ENCODE measurements around the gene TMBIM1. TPM values are rescaled to one million over a fixed set of nuclear protein-coding genes. Genes with fewer than 3 reads are reported as not detected.

The TMBIM1 gene
- total RNA-seq, 1 donor from 2014 or later, result 111 TPM

GRCh38 chr2:218259099-218259961, 33.0 kb downstream of the TMBIM1 start:
- DNase-seq, result peak; percentile 79
- intact Hi-C loops (cut with micrococcal nuclease), result no loop called here
- H3K27me3 ChIP-seq (ENCODE audit: low read depth), result no peaks in the 10 kb centered on the region
- TF ChIP-seq CTCF (IDR thresholded peaks at IDR 0.05; ENCODE audit: borderline replicate concordance), result no peak
- H3K9me3 ChIP-seq (replicated peaks), result no peaks in the 10 kb centered on the region
- peak overlapping the region; percentile 88 for H3K27ac ChIP-seq (replicated peaks)
- H3K36me3 ChIP-seq, result peaks cover 31% of the 10 kb centered on the region
- H3K4me3 ChIP-seq, result peak overlapping the region; percentile 47
- H3K4me1 ChIP-seq, result peaks cover 75% of the 10 kb centered on the region

- intact Hi-C loops (cut with micrococcal nuclease), result no loop called here
- H3K27ac ChIP-seq (replicated peaks), result peak overlapping the region; percentile 88
- H3K4me3 ChIP-seq, result no peak overlapping the region
- H3K27me3 ChIP-seq (ENCODE audit: low read depth), result no peaks in the 10 kb centered on the region
- no peaks in the 10 kb centered on the region for H3K9me3 ChIP-seq (replicated peaks)
- peaks cover 34% of the 10 kb centered on the region for H3K36me3 ChIP-seq
- peaks cover 60% of the 10 kb centered on the region for H3K4me1 ChIP-seq
- TF ChIP-seq CTCF (IDR thresholded peaks at IDR 0.05; ENCODE audit: borderline replicate concordance), result peak; percentile 54
- no peak for DNase-seq
Observed at GRCh38 chr2:218257390-218257981, 34.8 kb downstream of the TMBIM1 start.

- no peak overlapping the region for H3K4me3 ChIP-seq
- peak overlapping the region; percentile 88 for H3K27ac ChIP-seq (replicated peaks)
- intact Hi-C loops (cut with micrococcal nuclease), result no loop called here
- peaks cover 59% of the 10 kb centered on the region for H3K4me1 ChIP-seq
- DNase-seq, result no peak
- no peak for TF ChIP-seq CTCF (IDR thresholded peaks at IDR 0.05; ENCODE audit: borderline replicate concordance)
- H3K27me3 ChIP-seq (ENCODE audit: low read depth), result no peaks in the 10 kb centered on the region
- H3K36me3 ChIP-seq, result peaks cover 41% of the 10 kb centered on the region
- no peaks in the 10 kb centered on the region for H3K9me3 ChIP-seq (replicated peaks)
Observed at GRCh38 chr2:218256612-218257350, 35.5 kb downstream of the TMBIM1 start.

- H3K9me3 ChIP-seq (replicated peaks), result no peaks in the 10 kb centered on the region
- intact Hi-C loops (cut with micrococcal nuclease), result no loop called here
- H3K4me1 ChIP-seq, result peaks cover 46% of the 10 kb centered on the region
- H3K27me3 ChIP-seq (ENCODE audit: low read depth), result no peaks in the 10 kb centered on the region
- TF ChIP-seq CTCF (IDR thresholded peaks at IDR 0.05; ENCODE audit: borderline replicate concordance), result no peak
- H3K4me3 ChIP-seq, result no peak overlapping the region
- H3K36me3 ChIP-seq, result peaks cover 54% of the 10 kb centered on the region
- DNase-seq, result no peak
- no peak overlapping the region for H3K27ac ChIP-seq (replicated peaks)
Observed at GRCh38 chr2:218255446-218255845, 36.9 kb downstream of the TMBIM1 start.

DNA sequence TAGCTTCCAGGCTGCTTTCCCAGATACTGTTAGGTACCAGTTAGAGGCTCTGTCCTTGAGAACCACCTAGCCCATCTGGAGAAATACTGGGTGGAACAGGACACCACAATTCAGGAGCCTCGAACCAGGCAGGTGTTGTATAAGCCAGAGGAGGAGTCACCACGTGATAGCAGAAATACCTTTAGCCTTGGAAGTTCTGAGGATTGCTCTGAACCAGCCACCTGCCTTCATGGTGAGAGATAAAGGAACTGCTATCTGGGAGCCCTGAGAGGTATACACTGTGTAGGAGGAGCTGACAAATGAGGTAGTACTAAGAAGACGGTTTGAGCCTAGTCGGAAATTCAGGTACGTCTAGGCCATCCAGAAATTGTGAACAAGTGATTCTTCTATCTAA, 39.1 kb downstream of the TMBIM1 start:
- no peak overlapping the region for H3K4me3 ChIP-seq
- peak overlapping the region; percentile 56 for H3K27ac ChIP-seq (replicated peaks)
- peaks cover 24% of the 10 kb centered on the region for H3K4me1 ChIP-seq
- no peaks in the 10 kb centered on the region for H3K27me3 ChIP-seq (ENCODE audit: low read depth)
- peaks cover 76% of the 10 kb centered on the region for H3K36me3 ChIP-seq
- TF ChIP-seq CTCF (IDR thresholded peaks at IDR 0.05; ENCODE audit: borderline replicate concordance), result no peak
- intact Hi-C loops (cut with micrococcal nuclease), result no loop called here
- DNase-seq, result no peak
- H3K9me3 ChIP-seq (replicated peaks), result no peaks in the 10 kb centered on the region
